CD14-positive monocyte (primary cell): ENCODE measurements around the gene REEP1. TPM values are rescaled to one million over a fixed set of nuclear protein-coding genes. Genes with fewer than 3 reads are reported as not detected.
A peak's percentile ranks its signal among the peaks of the same experiment; 100 is the strongest.

Experiments
- DNase-seq, 3 donors: peaks; one replicate each; pipeline ENCODE4 v3.0.0-alpha.2; 2011 to 2022
- H2AFZ ChIP-seq: 2 replicates; pipeline ENCODE4 v1.6.0; 2012; ENCODE audit warnings: mild to moderate bottlenecking, low read depth, low read length, inconsistent platforms; ENCODE audit not compliant: insufficient read depth, poor library complexity, severe bottlenecking
- H3K27ac ChIP-seq, 2 donors: 1 replicate in 1 of 2; 2 replicates in 1 of 2; pipeline ENCODE4 v1.5.1; 2012 to 2013; ENCODE audit warnings: low read length in 2 of 2, control low read depth in 1 of 2, inconsistent platforms in 1 of 2, low read depth in 1 of 2, mild to moderate bottlenecking in 1 of 2
- H3K27me3 ChIP-seq, 2 donors: one replicate each; pipeline versions ENCODE4 v1.6.0 to v1.6.1; 2011 to 2013; ENCODE audit warnings: low read length in 2 of 2; ENCODE audit not compliant: control insufficient read depth in 2 of 2, insufficient read depth in 2 of 2
- H3K36me3 ChIP-seq, 2 donors: replicated peaks in 1 of 2; 1 replicate in 1 of 2; 2 replicates in 1 of 2; pipeline versions ENCODE4 v1.5.1 to v1.6.1; 2012 to 2013; ENCODE audit warnings: low read length in 2 of 2, control low read depth in 1 of 2, inconsistent platforms in 1 of 2, mild to moderate bottlenecking in 1 of 2; ENCODE audit not compliant: insufficient read depth in 2 of 2, control insufficient read depth in 1 of 2
- H3K4me1 ChIP-seq, 2 donors: 1 replicate in 1 of 2; 2 replicates in 1 of 2; pipeline versions ENCODE4 v1.5.1 to v1.6.1; 2012 to 2013; ENCODE audit warnings: low read length in 2 of 2, control low read depth in 1 of 2, inconsistent platforms in 1 of 2, mild to moderate bottlenecking in 1 of 2, moderate library complexity in 1 of 2; ENCODE audit not compliant: insufficient read depth in 2 of 2, control insufficient read depth in 1 of 2
- H3K4me2 ChIP-seq: replicated peaks from 2 replicates; pipeline ENCODE3; 2012; ENCODE audit warnings: low read length, moderate library complexity, mild to moderate bottlenecking; ENCODE audit not compliant: poor library complexity, severe bottlenecking; ENCODE audit errors: extremely low read depth
- H3K4me3 ChIP-seq, 3 experiments: fragments of 200-600 bp in 1 of 3; sonication (generic) in 1 of 3; replicated peaks in 1 of 3; 1 replicate in 2 of 3; 2 replicates in 1 of 3; pipeline ENCODE4 v1.5.1; 2011 to 2013; ENCODE audit warnings: low read length in 3 of 3, mild to moderate bottlenecking in 3 of 3, control low read depth in 2 of 3, low read depth in 2 of 3, inconsistent platforms in 1 of 3, moderate library complexity in 1 of 3
- H3K79me2 ChIP-seq: 2 replicates; pipeline ENCODE4 v1.6.0; 2012; ENCODE audit warnings: mild to moderate bottlenecking, control low read depth, inconsistent platforms, low read length, moderate library complexity; ENCODE audit not compliant: insufficient read depth
- H3K9ac ChIP-seq: 2 replicates; pipeline ENCODE4 v1.6.0; 2017; ENCODE audit warnings: low read length, mild to moderate bottlenecking; ENCODE audit not compliant: insufficient read depth, poor library complexity, severe bottlenecking
- H3K9me3 ChIP-seq, 2 donors: replicated peaks in 1 of 2; 1 replicate in 1 of 2; 2 replicates in 1 of 2; pipeline versions ENCODE4 v1.5.1 to v1.6.1; 2012 to 2013; ENCODE audit warnings: low read length in 2 of 2, control low read depth in 1 of 2; ENCODE audit not compliant: control insufficient read depth in 1 of 2, insufficient read depth in 1 of 2
- H4K20me1 ChIP-seq: 2 replicates; pipeline ENCODE4 v1.6.0; 2012; ENCODE audit warnings: mild to moderate bottlenecking, low read length, control low read depth, moderate library complexity; ENCODE audit not compliant: insufficient read depth
- H3K27ac Mint-ChIP-seq, 7 donors: one replicate each; pipeline ENCODE4 v1.8.0; 2020; ENCODE audit warnings: mild to moderate bottlenecking in 7 of 7, mixed read lengths in 7 of 7, moderate library complexity in 6 of 7, inconsistent platforms in 2 of 7
- H3K27me3 Mint-ChIP-seq, 3 donors: one replicate each; pipeline ENCODE4 v1.8.0; 2021 to 2022; ENCODE audit warnings: low read depth in 3 of 3, mild to moderate bottlenecking in 3 of 3, mixed read lengths in 3 of 3, moderate library complexity in 3 of 3, inconsistent platforms in 1 of 3
- H3K36me3 Mint-ChIP-seq, 2 donors: one replicate each; pipeline ENCODE4 v1.8.0; 2020; ENCODE audit warnings: mixed read lengths in 2 of 2, inconsistent platforms in 1 of 2, mild to moderate bottlenecking in 1 of 2
- H3K4me1 Mint-ChIP-seq: one replicate; pipeline ENCODE4 v1.8.0; 2020; ENCODE audit warnings: mild to moderate bottlenecking, mixed read lengths
- H3K4me3 Mint-ChIP-seq, 2 donors: one replicate each; pipeline ENCODE4 v1.8.0; 2020; ENCODE audit warnings: mild to moderate bottlenecking in 2 of 2, mixed read lengths in 2 of 2, moderate library complexity in 1 of 2
- H3K9me3 Mint-ChIP-seq, 7 donors: one replicate each; pipeline ENCODE4 v1.8.0; 2020 to 2022; ENCODE audit warnings: mixed read lengths in 7 of 7, mild to moderate bottlenecking in 6 of 7, moderate library complexity in 6 of 7, inconsistent platforms in 2 of 7
- WGBS: methylation state at CpG from one replicate; pipeline ENCODE4 v1.1.5; 2013; ENCODE audit warnings: missing lambda C conversion rate; ENCODE audit not compliant: insufficient coverage; 5-methylcytosine and 5-hydroxymethylcytosine counted together
- intact Hi-C, 2 donors: fragments of 100-400 bp; cut with micrococcal nuclease; formaldehyde crosslinking; loops; one replicate each; pipeline versions ENCODE4 v1.15.0 to v1.15.1; 2023
- polyA plus RNA-seq, 3 donors: library from polyadenylated mRNA; depleted of rRNA in 1 of 3; unstranded in 2 of 3; stranded (reverse) in 1 of 3; fragments of 300-500 nt in 2 of 3; fragments of >200 nt in 1 of 3; fragmentation: Illumina TruSeq in 2 of 3; gene quantifications; 1 replicate in 2 of 3; 2 replicates in 1 of 3; pipeline ENCODE4 v1.2.3, GENCODE V29; 2012 to 2021
- TF ChIP-seq, protein P1 (sequence below): fragments of 200-600 bp; IDR thresholded peaks from one replicate; pipeline ENCODE4 v1.8.0; 2022; ENCODE audit warnings: antibody characterized with exemption, mild to moderate bottlenecking

REEP1 gene
- polyA plus RNA-seq, 3 donors: not detected

DNA sequence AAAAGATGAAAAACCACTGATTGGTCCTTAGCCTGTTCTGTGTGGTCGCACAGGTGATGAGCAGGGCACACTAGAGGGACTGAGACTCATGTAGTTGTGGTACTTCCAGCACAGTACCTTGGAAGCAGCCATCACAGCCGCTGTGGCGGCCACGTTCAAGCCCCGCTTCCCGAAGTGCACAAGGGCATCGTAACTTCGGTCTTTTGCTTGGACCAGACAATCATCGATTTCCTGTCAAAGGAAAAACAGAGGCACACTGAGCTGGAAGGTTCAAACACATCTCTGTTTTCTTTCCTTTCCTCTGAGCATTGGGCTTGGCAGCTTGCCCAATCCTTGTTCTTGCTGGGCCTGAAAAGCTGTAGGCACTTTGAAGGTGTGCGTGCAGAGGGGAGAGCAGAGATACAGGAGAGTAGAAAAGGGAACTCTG lies 85.6 kb downstream of the REEP1 start:
- peaks cover 0 to 1% (median 0%) of the 10 kb centered on the region in 7 donors for H3K9me3 Mint-ChIP-seq
- Histone ChIP-seq H3K4me3 (no peak overlapping the region), H4K20me1 (no peaks in the 10 kb centered on the region), H3K27me3 (no peaks in the 10 kb centered on the region), H3K9ac (no peak overlapping the region), H3K9me3 (no peaks in the 10 kb centered on the region), H2AFZ (no peak overlapping the region), H3K4me2 (no peak overlapping the region), H3K36me3 (no peaks in the 10 kb centered on the region), H3K4me1 (no peaks in the 10 kb centered on the region), H3K79me2 (no peaks in the 10 kb centered on the region), H3K27ac (no peak overlapping the region)
- TF ChIP-seq, protein P1, sequence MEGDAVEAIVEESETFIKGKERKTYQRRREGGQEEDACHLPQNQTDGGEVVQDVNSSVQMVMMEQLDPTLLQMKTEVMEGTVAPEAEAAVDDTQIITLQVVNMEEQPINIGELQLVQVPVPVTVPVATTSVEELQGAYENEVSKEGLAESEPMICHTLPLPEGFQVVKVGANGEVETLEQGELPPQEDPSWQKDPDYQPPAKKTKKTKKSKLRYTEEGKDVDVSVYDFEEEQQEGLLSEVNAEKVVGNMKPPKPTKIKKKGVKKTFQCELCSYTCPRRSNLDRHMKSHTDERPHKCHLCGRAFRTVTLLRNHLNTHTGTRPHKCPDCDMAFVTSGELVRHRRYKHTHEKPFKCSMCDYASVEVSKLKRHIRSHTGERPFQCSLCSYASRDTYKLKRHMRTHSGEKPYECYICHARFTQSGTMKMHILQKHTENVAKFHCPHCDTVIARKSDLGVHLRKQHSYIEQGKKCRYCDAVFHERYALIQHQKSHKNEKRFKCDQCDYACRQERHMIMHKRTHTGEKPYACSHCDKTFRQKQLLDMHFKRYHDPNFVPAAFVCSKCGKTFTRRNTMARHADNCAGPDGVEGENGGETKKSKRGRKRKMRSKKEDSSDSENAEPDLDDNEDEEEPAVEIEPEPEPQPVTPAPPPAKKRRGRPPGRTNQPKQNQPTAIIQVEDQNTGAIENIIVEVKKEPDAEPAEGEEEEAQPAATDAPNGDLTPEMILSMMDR: no peak
- DNase-seq: no peak
- intact Hi-C loops: no loop called here
- H3K4me1 Mint-ChIP-seq: no peaks in the 10 kb centered on the region
- H3K27ac Mint-ChIP-seq: no peak overlapping the region
- H3K4me3 Mint-ChIP-seq: no peak overlapping the region
- peaks cover 0 to 7% (median 5%) of the 10 kb centered on the region in 3 donors for H3K27me3 Mint-ChIP-seq
- 95% methylated on average over 9 of the region's 10 CpGs for WGBS
- no peaks in the 10 kb centered on the region for H3K36me3 Mint-ChIP-seq

DNA sequence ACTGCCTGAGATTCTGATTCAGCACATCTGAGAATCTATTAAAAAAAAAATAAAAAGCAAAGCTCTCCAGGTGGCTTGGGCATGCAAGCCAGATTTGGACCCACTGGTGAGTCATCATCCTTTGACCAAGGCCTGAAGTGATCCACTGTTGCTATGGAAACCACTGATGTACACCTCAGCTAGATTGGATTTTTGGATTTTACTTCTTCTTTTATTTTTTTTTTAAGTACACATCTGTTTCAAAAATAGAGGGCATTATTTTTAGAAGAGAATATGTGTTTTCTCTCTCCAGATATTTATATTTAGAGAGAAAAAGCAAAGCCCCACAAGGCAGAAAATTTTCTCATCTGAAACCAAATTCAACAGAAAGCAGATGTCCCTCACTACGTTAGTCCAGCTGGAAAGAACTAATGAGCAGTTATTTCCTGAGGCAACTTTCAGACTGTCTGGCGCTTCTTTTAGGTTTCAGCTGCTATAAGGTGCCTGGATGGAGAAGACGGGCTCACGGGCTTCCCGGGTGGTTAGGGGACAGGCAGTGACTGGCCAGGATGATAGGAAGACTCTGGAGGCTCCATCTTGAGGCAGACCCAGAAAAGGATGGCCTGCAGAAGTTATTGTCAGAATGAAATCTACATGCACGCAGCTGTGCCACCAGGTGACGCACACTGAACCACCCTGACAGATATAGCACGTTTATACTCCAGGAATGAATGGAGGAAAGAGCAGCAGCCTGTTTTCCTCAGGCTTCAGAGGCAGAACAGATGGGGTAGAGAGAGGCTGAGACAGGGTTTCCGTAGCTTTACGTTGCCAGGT lies 87.6 kb downstream of the REEP1 start:
- H3K27me3 ChIP-seq: no peaks in the 10 kb centered on the region
- peak in 2 of 3 donors; percentile 7 to 58 for DNase-seq
- no peak overlapping the region for H2AFZ ChIP-seq
- H3K9me3 ChIP-seq: no peaks in the 10 kb centered on the region
- H3K4me3 ChIP-seq: no peak overlapping the region
- H3K27ac Mint-ChIP-seq: peak overlapping the region in 3 of 7 donors; percentile 14 to 74 (median 47)
- no peak overlapping the region for H3K4me2 ChIP-seq
- H3K4me1 Mint-ChIP-seq: no peaks in the 10 kb centered on the region
- H3K9ac ChIP-seq: no peak overlapping the region
- no peaks in the 10 kb centered on the region for H3K9me3 Mint-ChIP-seq
- H3K27ac ChIP-seq: no peak overlapping the region
- no peaks in the 10 kb centered on the region for H3K4me1 ChIP-seq
- peaks cover 0 to 6% (median 3%) of the 10 kb centered on the region in 3 donors for H3K27me3 Mint-ChIP-seq
- H3K36me3 Mint-ChIP-seq: no peaks in the 10 kb centered on the region
- no peaks in the 10 kb centered on the region for H3K79me2 ChIP-seq
- intact Hi-C loops: no loop called here
- H4K20me1 ChIP-seq: no peaks in the 10 kb centered on the region
- H3K36me3 ChIP-seq: no peaks in the 10 kb centered on the region
- TF ChIP-seq, protein P1: no peak
- WGBS: 97% methylated on average over 9 of the region's 10 CpGs
- H3K4me3 Mint-ChIP-seq: no peak overlapping the region
